Trophoblast cell (in vitro differentiated cells and primary cell): ENCODE data around the gene CTSW.

ENCODE experiments used
- DNase-seq, 2 donors: peaks; one replicate each; pipeline ENCODE4 v3.0.0-alpha.2; 2016
- H2AFZ ChIP-seq: 2 replicates; pipeline ENCODE4 v1.6.1; 2013; ENCODE audit warnings: low read length, moderate library complexity, mild to moderate bottlenecking; ENCODE audit not compliant: insufficient read depth, poor library complexity
- H2AK5ac ChIP-seq: 2 replicates; pipeline ENCODE4 v1.6.1; 2013; ENCODE audit warnings: mild to moderate bottlenecking, low read length
- H2BK120ac ChIP-seq: 2 replicates; pipeline ENCODE4 v1.6.1; 2013; ENCODE audit warnings: low read length, mild to moderate bottlenecking, moderate library complexity; ENCODE audit not compliant: insufficient read depth, poor library complexity
- H2BK12ac ChIP-seq: 2 replicates; pipeline ENCODE4 v1.6.1; 2013; ENCODE audit warnings: mild to moderate bottlenecking, low read length, moderate library complexity
- H2BK5ac ChIP-seq: 2 replicates; pipeline ENCODE4 v1.6.1; 2013; ENCODE audit warnings: low read length, low read depth, moderate library complexity, mild to moderate bottlenecking; ENCODE audit not compliant: poor library complexity
- H3K14ac ChIP-seq: 2 replicates; pipeline ENCODE4 v1.6.1; 2013; ENCODE audit warnings: mild to moderate bottlenecking, low read length
- H3K18ac ChIP-seq: 2 replicates; pipeline ENCODE4 v1.6.1; 2013; ENCODE audit warnings: mild to moderate bottlenecking, low read length
- H3K23ac ChIP-seq: 2 replicates; pipeline ENCODE4 v1.6.1; 2013; ENCODE audit warnings: low read length
- H3K27ac ChIP-seq: 2 replicates; pipeline ENCODE4 v1.5.1; 2013; ENCODE audit warnings: low read depth, mild to moderate bottlenecking, inconsistent platforms, low read length, moderate library complexity
- H3K27me3 ChIP-seq: 2 replicates; pipeline ENCODE4 v1.6.1; 2013; ENCODE audit warnings: inconsistent platforms, mild to moderate bottlenecking, low read length, moderate library complexity; ENCODE audit not compliant: insufficient read depth
- H3K36me3 ChIP-seq, 2 experiments: 1 replicate in 1 of 2; 2 replicates in 1 of 2; pipeline ENCODE4 v1.6.1; 2013; ENCODE audit warnings: low read length in 2 of 2, mild to moderate bottlenecking in 2 of 2, moderate library complexity in 1 of 2; ENCODE audit not compliant: insufficient read depth in 2 of 2, control insufficient read depth in 1 of 2
- H3K4ac ChIP-seq: 2 replicates; pipeline ENCODE4 v1.6.1; 2013; ENCODE audit warnings: low read depth, mild to moderate bottlenecking, low read length, moderate library complexity
- H3K4me1 ChIP-seq, 2 experiments: 1 replicate in 1 of 2; 2 replicates in 1 of 2; pipeline ENCODE4 v1.6.1; 2013; ENCODE audit warnings: low read length in 2 of 2, mild to moderate bottlenecking in 2 of 2, moderate library complexity in 1 of 2; ENCODE audit not compliant: insufficient read depth in 2 of 2, control insufficient read depth in 1 of 2
- H3K4me2 ChIP-seq: 2 replicates; pipeline ENCODE4 v1.6.1; 2013; ENCODE audit warnings: inconsistent platforms, mild to moderate bottlenecking, low read length, moderate library complexity
- H3K4me3 ChIP-seq: 2 replicates; pipeline ENCODE4 v1.5.1; 2013; ENCODE audit warnings: mild to moderate bottlenecking, low read depth, low read length, inconsistent platforms
- H3K79me1 ChIP-seq: one replicate; pipeline ENCODE4 v1.6.1; 2013; ENCODE audit warnings: low read length
- H3K79me2 ChIP-seq: 2 replicates; pipeline ENCODE4 v1.6.1; 2013; ENCODE audit warnings: low read length, mild to moderate bottlenecking; ENCODE audit not compliant: control insufficient read depth, insufficient read depth, poor library complexity
- H3K9ac ChIP-seq: 2 replicates; pipeline ENCODE4 v1.6.1; 2013; ENCODE audit warnings: mild to moderate bottlenecking, low read length
- H3K9me3 ChIP-seq: 2 replicates; pipeline ENCODE4 v1.6.1; 2013; ENCODE audit warnings: low read depth, mild to moderate bottlenecking, control low read depth, inconsistent platforms, low read length; ENCODE audit not compliant: insufficient read depth
- H4K12ac ChIP-seq: 2 replicates; pipeline ENCODE4 v1.6.1; 2013; ENCODE audit warnings: low read depth, mild to moderate bottlenecking, low read length, moderate library complexity
- H4K8ac ChIP-seq: 2 replicates; pipeline ENCODE4 v1.6.1; 2013; ENCODE audit warnings: low read depth, mild to moderate bottlenecking, low read length, moderate library complexity
- H4K91ac ChIP-seq: one replicate; pipeline ENCODE4 v1.6.1; 2013; ENCODE audit warnings: low read depth, mild to moderate bottlenecking, low read length, moderate library complexity
- WGBS: extraction: QIAGEN DNeasy Blood & Tissue Kit; methylation state at CpG from one replicate; pipeline ENCODE4 v1.1.7; 2013; ENCODE audit warnings: missing lambda C conversion rate; ENCODE audit not compliant: insufficient read length, insufficient coverage; ENCODE audit errors: extremely low coverage; 5-methylcytosine and 5-hydroxymethylcytosine counted together

Gene CTSW

DNA sequence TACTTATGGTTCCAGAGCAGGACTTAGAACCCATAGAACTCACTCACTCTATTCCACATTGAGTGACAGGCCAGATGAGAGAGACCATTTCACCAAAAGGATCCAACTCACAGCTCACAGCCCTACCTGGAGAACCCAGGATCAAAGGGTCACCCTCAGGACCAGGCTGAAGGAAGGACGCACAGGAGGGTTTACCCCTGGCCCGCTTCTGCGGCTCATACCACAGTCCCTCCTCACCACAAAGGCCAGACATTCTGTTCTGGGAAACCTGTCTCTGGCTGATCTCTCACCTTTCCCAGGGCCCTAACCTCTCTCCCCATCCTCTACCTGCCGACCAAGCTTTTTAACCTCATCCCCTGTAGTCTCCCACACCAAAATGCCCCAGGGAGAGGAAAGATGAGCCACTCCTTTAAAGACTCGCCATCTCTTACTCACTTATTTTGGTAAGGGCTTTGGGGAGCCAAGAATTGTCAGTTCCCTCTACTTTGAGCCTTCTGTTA, 15.9 kb downstream of the CTSW start:
- peak overlapping the region; percentile 56 for H2AK5ac ChIP-seq
- no peak overlapping the region for H3K23ac ChIP-seq
- peaks cover 23% of the 10 kb centered on the region for H3K79me1 ChIP-seq
- no peak overlapping the region for H3K18ac ChIP-seq
- H3K27me3 ChIP-seq, result peaks cover 13% of the 10 kb centered on the region
- no peak overlapping the region for H4K12ac ChIP-seq
- no peak overlapping the region for H3K27ac ChIP-seq
- H3K9ac ChIP-seq, result no peak overlapping the region
- H3K4me2 ChIP-seq, result no peak overlapping the region
- peaks cover 0 to 10% of the 10 kb centered on the region in 2 experiments for H3K36me3 ChIP-seq
- no peak overlapping the region for H3K4ac ChIP-seq
- H3K4me3 ChIP-seq, result no peak overlapping the region
- H4K8ac ChIP-seq, result no peak overlapping the region
- H3K4me1 ChIP-seq, result peaks cover 11 to 25% of the 10 kb centered on the region in 2 experiments
- no peak for DNase-seq
- no peak overlapping the region for H4K91ac ChIP-seq
- peaks cover 17% of the 10 kb centered on the region for H3K79me2 ChIP-seq
- no peak overlapping the region for H2BK5ac ChIP-seq
- no peak overlapping the region for H2BK120ac ChIP-seq
- WGBS, result no CpG with 5 or more reads among the region's 5 CpGs
- no peak overlapping the region for H3K14ac ChIP-seq
- H2AFZ ChIP-seq, result no peak overlapping the region
- H2BK12ac ChIP-seq, result no peak overlapping the region
- no peaks in the 10 kb centered on the region for H3K9me3 ChIP-seq

- Histone ChIP-seq H3K14ac (no peak overlapping the region), H4K12ac (no peak overlapping the region), H3K18ac (no peak overlapping the region), H3K4me1 (peaks cover 13 to 24% of the 10 kb centered on the region in 2 experiments), H2BK12ac (no peak overlapping the region), H3K9ac (no peak overlapping the region), H3K4ac (no peak overlapping the region), H2BK5ac (no peak overlapping the region), H3K4me3 (no peak overlapping the region), H3K4me2 (no peak overlapping the region), H3K9me3 (no peaks in the 10 kb centered on the region), H3K79me2 (peaks cover 9% of the 10 kb centered on the region), H3K23ac (no peak overlapping the region), H3K27ac (no peak overlapping the region), H4K91ac (no peak overlapping the region), H3K27me3 (peaks cover 13% of the 10 kb centered on the region), H3K36me3 (peaks cover 0 to 10% of the 10 kb centered on the region in 2 experiments), H2BK120ac (no peak overlapping the region), H4K8ac (no peak overlapping the region), H3K79me1 (peaks cover 15% of the 10 kb centered on the region), H2AK5ac (no peak overlapping the region), H2AFZ (no peak overlapping the region)
- DNase-seq, result no peak
- no CpG with 5 or more reads among the region's 14 CpGs for WGBS
These were observed 16.7 kb downstream of the CTSW start for GRCh38 chr11:65896034-65896999.

DNA sequence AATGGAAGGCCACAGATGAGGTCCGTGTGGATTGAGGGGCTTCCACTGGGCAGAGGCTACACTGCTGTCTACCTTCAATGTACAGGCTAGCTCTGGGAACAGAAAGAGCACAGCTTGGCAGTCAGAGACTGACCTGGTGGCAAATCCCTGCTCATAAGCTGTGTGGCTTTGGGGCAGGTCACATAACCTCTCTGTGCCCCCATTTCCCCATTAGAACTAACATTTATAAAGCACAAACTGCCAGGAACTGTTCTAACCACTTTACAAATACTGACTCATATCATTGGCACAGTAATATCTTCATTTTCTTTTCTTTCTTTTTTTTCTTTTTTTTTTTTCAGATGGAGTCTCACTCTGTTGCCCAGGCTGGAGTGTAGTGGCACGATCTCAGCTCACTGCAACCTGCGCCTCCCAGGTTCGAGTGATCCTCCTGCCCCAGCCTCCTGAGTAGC, 17.4 kb downstream of the CTSW start:
- H2AFZ ChIP-seq, result no peak overlapping the region
- H3K4ac ChIP-seq, result no peak overlapping the region
- no peak overlapping the region for H2BK120ac ChIP-seq
- H4K91ac ChIP-seq, result no peak overlapping the region
- H3K27me3 ChIP-seq, result peaks cover 13% of the 10 kb centered on the region
- H3K18ac ChIP-seq, result no peak overlapping the region
- peaks cover 0 to 10% of the 10 kb centered on the region in 2 experiments for H3K36me3 ChIP-seq
- peaks cover 20 to 23% of the 10 kb centered on the region in 2 experiments for H3K4me1 ChIP-seq
- H4K8ac ChIP-seq, result no peak overlapping the region
- no peak overlapping the region for H3K14ac ChIP-seq
- H3K9ac ChIP-seq, result no peak overlapping the region
- peaks cover 14% of the 10 kb centered on the region for H3K79me1 ChIP-seq
- DNase-seq, result no peak
- H3K23ac ChIP-seq, result no peak overlapping the region
- no peak overlapping the region for H3K4me2 ChIP-seq
- no peak overlapping the region for H3K27ac ChIP-seq
- no peak overlapping the region for H3K4me3 ChIP-seq
- no peak overlapping the region for H4K12ac ChIP-seq
- H3K9me3 ChIP-seq, result no peaks in the 10 kb centered on the region
- H3K79me2 ChIP-seq, result peaks cover 8% of the 10 kb centered on the region
- H2BK5ac ChIP-seq, result no peak overlapping the region
- no peak overlapping the region for H2BK12ac ChIP-seq
- WGBS, result no CpG with 5 or more reads among the region's 4 CpGs
- H2AK5ac ChIP-seq, result no peak overlapping the region

DNA sequence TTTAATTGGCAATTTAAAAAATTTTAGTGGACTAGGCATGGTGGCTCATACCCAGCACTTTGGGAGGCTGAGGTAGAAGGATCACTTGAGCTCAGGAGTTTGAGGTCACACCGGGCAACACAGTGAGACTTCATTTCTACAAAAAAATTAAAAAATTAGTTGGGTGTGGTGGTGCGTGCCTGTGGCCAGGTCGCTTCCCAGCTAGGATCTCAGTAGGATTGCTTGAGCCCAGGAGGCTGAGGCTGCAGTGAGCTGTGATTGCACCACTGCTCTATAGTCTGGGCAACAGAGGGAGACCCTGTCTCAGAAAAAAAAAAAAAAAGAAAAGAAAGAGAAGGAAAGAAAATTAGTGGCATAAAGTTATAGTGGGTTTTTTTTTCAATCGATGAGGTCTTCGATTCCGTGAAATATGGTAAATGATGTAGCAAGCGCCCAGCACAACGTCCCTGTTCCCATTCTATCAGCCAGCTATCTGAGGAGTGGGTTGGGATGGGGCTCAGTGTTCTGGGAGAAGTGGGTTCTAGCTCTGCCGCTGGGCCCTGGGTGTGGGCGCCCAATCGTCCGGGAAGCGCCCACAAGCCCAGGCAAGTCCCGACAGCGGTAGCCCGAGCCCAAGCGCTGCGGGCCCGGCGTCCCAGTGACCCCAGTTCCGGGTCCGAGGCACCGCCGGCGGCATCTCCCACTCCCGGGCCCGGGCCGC, 19.2 kb downstream of the CTSW start:
- peaks cover 13% of the 10 kb centered on the region for H3K27me3 ChIP-seq
- peak overlapping the region; percentile 81 for H3K18ac ChIP-seq
- no peak for DNase-seq
- H2AFZ ChIP-seq, result peak overlapping the region; percentile 38
- peak overlapping the region; percentile 85 for H3K4me2 ChIP-seq
- H4K91ac ChIP-seq, result peak overlapping the region; percentile 90
- peaks cover 8% of the 10 kb centered on the region for H3K79me2 ChIP-seq
- H3K23ac ChIP-seq, result no peak overlapping the region
- peaks cover 0 to 5% of the 10 kb centered on the region in 2 experiments for H3K36me3 ChIP-seq
- peak overlapping the region; percentile 61 for H3K4me3 ChIP-seq
- WGBS, result no CpG with 5 or more reads among the region's 28 CpGs
- H3K9ac ChIP-seq, result no peak overlapping the region
- H4K8ac ChIP-seq, result peak overlapping the region; percentile 89
- peak overlapping the region; percentile 32 for H3K27ac ChIP-seq
- H2BK120ac ChIP-seq, result peak overlapping the region; percentile 85
- peak overlapping the region; percentile 42 for H2BK12ac ChIP-seq
- H3K4ac ChIP-seq, result peak overlapping the region; percentile 80
- peaks cover 20% of the 10 kb centered on the region for H3K79me1 ChIP-seq
- H2BK5ac ChIP-seq, result peak overlapping the region; percentile 8
- peak overlapping the region; percentile 56 for H3K14ac ChIP-seq
- peaks cover 33 to 38% of the 10 kb centered on the region in 2 experiments for H3K4me1 ChIP-seq
- H4K12ac ChIP-seq, result peak overlapping the region; percentile 49
- no peaks in the 10 kb centered on the region for H3K9me3 ChIP-seq
- H2AK5ac ChIP-seq, result no peak overlapping the region
